ENCODE measurements around the gene TRIM71.
"Not testable (repeated sequence)": the region's sequence is repeated elsewhere in the genome, so short reads cannot be mapped to it uniquely, and the experiment has no call there.

DNA sequence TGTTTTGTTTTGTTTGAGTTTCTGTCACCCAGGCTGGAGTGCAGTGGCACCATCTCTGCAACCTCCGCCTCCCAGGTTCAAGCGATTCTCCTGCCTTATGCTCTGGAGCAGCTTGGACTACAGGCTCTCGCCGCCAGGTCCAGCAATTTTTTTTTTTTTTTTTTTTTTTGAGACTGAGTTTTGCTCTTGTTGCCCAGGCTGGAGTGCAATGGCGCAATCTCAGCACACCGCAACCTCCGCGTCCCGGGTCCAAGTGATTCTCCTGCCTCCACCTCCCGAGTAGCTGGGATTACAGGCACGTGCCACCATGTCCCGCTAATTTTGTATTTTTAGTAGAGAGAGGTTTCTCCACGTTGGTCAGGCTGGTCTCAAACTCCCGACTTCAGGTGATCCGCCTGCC is 29.2 kb downstream of the TRIM71 start:
- not testable (repeated sequence) for TF ChIP-seq CTCF, EP300, POLR2AphosphoS5 (IDR thresholded peaks at IDR 0.05)
